Tibial nerve (tissue), 4 donors: ENCODE measurements around the gene LOXHD1.

Source experiments
- EP300 ChIP-seq, 2 donors: sonication (generic); formaldehyde crosslinking; IDR thresholded peaks; one replicate each; pipeline ENCODE4 v1.6.1; 2017; ENCODE audit warnings: antibody characterized with exemption in 2 of 2, mild to moderate bottlenecking in 1 of 2
- POLR2A ChIP-seq, 2 donors: fragments of 450-650 bp; IDR thresholded peaks; one replicate each; pipeline ENCODE4 v1.6.1; 2017; ENCODE audit warnings: antibody characterized with exemption in 2 of 2, mild to moderate bottlenecking in 2 of 2, moderate library complexity in 2 of 2
- TF ChIP-seq, protein P1 (sequence below), 5 experiments: fragments of 200-600 bp in 3 of 5; fragments of 450-650 bp in 2 of 5; sonication (generic) in 3 of 5; IDR thresholded peaks; one replicate each; pipeline ENCODE4 v1.5.1; 2016 to 2019; ENCODE audit warnings: antibody characterized with exemption in 5 of 5, mild to moderate bottlenecking in 3 of 5, moderate library complexity in 2 of 5

DNA sequence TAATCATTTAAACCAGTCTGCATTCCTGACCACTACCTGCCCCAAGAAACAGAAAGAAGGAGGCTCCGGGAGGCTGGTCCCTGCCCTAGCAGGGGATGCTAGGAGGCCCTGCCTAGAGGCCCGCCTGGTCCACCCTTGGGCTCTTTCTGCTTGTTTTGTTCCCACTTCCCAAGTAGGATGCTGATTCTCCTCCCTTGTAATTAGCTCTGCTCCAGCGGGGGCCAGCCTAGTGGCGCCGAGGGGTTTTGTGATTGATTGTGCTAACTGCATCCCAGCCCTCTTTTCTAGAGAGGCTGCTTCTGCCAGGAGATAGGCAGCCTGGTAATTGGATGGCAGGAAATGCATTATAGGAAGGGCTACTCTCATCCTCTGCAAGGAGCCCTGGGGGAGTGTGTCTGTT is 220.0 kb downstream of the LOXHD1 start:
- TF ChIP-seq, protein P1, sequence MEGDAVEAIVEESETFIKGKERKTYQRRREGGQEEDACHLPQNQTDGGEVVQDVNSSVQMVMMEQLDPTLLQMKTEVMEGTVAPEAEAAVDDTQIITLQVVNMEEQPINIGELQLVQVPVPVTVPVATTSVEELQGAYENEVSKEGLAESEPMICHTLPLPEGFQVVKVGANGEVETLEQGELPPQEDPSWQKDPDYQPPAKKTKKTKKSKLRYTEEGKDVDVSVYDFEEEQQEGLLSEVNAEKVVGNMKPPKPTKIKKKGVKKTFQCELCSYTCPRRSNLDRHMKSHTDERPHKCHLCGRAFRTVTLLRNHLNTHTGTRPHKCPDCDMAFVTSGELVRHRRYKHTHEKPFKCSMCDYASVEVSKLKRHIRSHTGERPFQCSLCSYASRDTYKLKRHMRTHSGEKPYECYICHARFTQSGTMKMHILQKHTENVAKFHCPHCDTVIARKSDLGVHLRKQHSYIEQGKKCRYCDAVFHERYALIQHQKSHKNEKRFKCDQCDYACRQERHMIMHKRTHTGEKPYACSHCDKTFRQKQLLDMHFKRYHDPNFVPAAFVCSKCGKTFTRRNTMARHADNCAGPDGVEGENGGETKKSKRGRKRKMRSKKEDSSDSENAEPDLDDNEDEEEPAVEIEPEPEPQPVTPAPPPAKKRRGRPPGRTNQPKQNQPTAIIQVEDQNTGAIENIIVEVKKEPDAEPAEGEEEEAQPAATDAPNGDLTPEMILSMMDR (IDR thresholded peaks at IDR 0.05): no peak
- TF ChIP-seq EP300 (IDR thresholded peaks at IDR 0.05) (no peak), POLR2A (IDR thresholded peaks at IDR 0.05) (no peak)
